KBM-7 (cell line): Measurements from ENCODE around the gene GCK.
"Not testable (repeated sequence)": the region's sequence is repeated elsewhere in the genome, so short reads cannot be mapped to it uniquely, and the experiment has no call there.

Source experiments
- DNase-seq: peaks from one replicate; pipeline ENCODE4 v3.0.0-alpha.2; 2015
- in situ Hi-C: fragments of 300-500 bp; cut with MboI; formaldehyde crosslinking; loops from 2 replicates; pipeline ENCODE4 v1.14.3; 2020; ENCODE audit warnings: low sequenced_read_pairs, low pct_unique_long_range_greater_than_20kb, mixed read lengths

Gene GCK

GRCh38 chr7:44187636-44188416, 1.4 kb downstream of the GCK start:
- in situ Hi-C loops = no loop called here
- no peak for DNase-seq

GRCh38 chr7:44186736-44187135, 2.5 kb downstream of the GCK start:
- no peak for DNase-seq
- in situ Hi-C loops = no loop called here

- in situ Hi-C loops = no loop called here
- no peak for DNase-seq
Observed at GRCh38 chr7:44185729-44186128, 3.5 kb downstream of the GCK start.

GRCh38 chr7:44184873-44185446, 4.3 kb downstream of the GCK start:
- in situ Hi-C loops = no loop called here
- no peak for DNase-seq

GRCh38 chr7:44184206-44184872, 4.9 kb downstream of the GCK start:
- DNase-seq = no peak
- in situ Hi-C loops = no loop called here

- DNase-seq = no peak
- in situ Hi-C loops = no loop called here
Observed at GRCh38 chr7:44183386-44183785, 5.9 kb downstream of the GCK start.

GRCh38 chr7:44182827-44183226, 6.4 kb downstream of the GCK start:
- DNase-seq = no peak
- in situ Hi-C loops = no loop called here

- in situ Hi-C loops = no loop called here
- no peak for DNase-seq
Observed at GRCh38 chr7:44180631-44181030, 8.6 kb downstream of the GCK start.

GRCh38 chr7:44177570-44178131, 11.6 kb downstream of the GCK start:
- in situ Hi-C loops = no loop called here
- no peak for DNase-seq

GRCh38 chr7:44176486-44176885, 12.8 kb downstream of the GCK start:
- DNase-seq = no peak
- in situ Hi-C loops = no loop called here

GRCh38 chr7:44175730-44176129, 13.5 kb downstream of the GCK start:
- in situ Hi-C loops = no loop called here

GRCh38 chr7:44174694-44174948, 14.6 kb downstream of the GCK start:
- DNase-seq, in situ Hi-C loops: not testable (repeated sequence)

More at GRCh38 chr7:44175730-44176129, 13.5 kb downstream of the GCK start:
- DNase-seq = no peak

- in situ Hi-C loops = no loop called here
Observed at GRCh38 chr7:44173911-44174693, 15.1 kb downstream of the GCK start.

GRCh38 chr7:44172803-44173424, 16.3 kb downstream of the GCK start:
- in situ Hi-C loops = no loop called here
- no peak for DNase-seq

More at GRCh38 chr7:44173911-44174693, 15.1 kb downstream of the GCK start:
- no peak for DNase-seq

- no peak for DNase-seq
- in situ Hi-C loops = no loop called here
Observed at GRCh38 chr7:44172352-44172751, 16.9 kb downstream of the GCK start.

- DNase-seq, in situ Hi-C loops: not testable (repeated sequence)
Observed at GRCh38 chr7:44171901-44172300, 17.3 kb downstream of the GCK start.

- in situ Hi-C loops = no loop called here
- peak; percentile 51 for DNase-seq
Observed at GRCh38 chr7:44167920-44168319, 21.3 kb downstream of the GCK start.

- in situ Hi-C loops = no loop called here
- DNase-seq = no peak
Observed at GRCh38 chr7:44163591-44163990, 25.6 kb downstream of the GCK start.

GRCh38 chr7:44162785-44163395, 26.3 kb downstream of the GCK start:
- DNase-seq = no peak
- in situ Hi-C loops = no loop called here
